Fibroblast of the aortic adventitia (primary cell): Measurements from ENCODE around the gene SLC4A1AP. TPM values are rescaled to one million over a fixed set of nuclear protein-coding genes. Genes with fewer than 3 reads are reported as not detected.

ENCODE experiments used
- DNase-seq: peaks from one replicate; pipeline ENCODE4 v3.0.0-alpha.2; 2010; ENCODE audit warnings: low read depth
- H3K4me3 ChIP-seq: 2 replicates; pipeline ENCODE4 v1.5.1; 2011; ENCODE audit warnings: low read depth, mild to moderate bottlenecking, control low read depth, low read length, moderate library complexity
- CTCF ChIP-seq: IDR thresholded peaks from 2 replicates; pipeline ENCODE4 v1.5.1; 2011; ENCODE audit warnings: mild to moderate bottlenecking, low read length, control low read depth, inconsistent platforms; ENCODE audit not compliant: insufficient read depth
- total RNA-seq: library from RNA; depleted of rRNA; stranded (reverse); fragments of >200 nt; gene quantifications from 2 replicates; pipeline ENCODE4 v1.2.3, GENCODE V29; 2012; ENCODE audit warnings: low replicate concordance

SLC4A1AP gene
- total RNA-seq, 1 donor: 25.9 TPM

GRCh38 chr2:27685577-27685976, 21.9 kb downstream of the SLC4A1AP start:
- no peak overlapping the region for H3K4me3 ChIP-seq
- DNase-seq: no peak
- TF ChIP-seq CTCF: no peak

- no peak for DNase-seq
- no peak overlapping the region for H3K4me3 ChIP-seq
- no peak for TF ChIP-seq CTCF
Observed at GRCh38 chr2:27687232-27687631, 23.5 kb downstream of the SLC4A1AP start.

GRCh38 chr2:27689424-27689823, 25.7 kb downstream of the SLC4A1AP start:
- no peak overlapping the region for H3K4me3 ChIP-seq
- DNase-seq: no peak
- TF ChIP-seq CTCF: no peak

- TF ChIP-seq CTCF: no peak
Observed at GRCh38 chr2:27690052-27690451, 26.4 kb downstream of the SLC4A1AP start.

GRCh38 chr2:27697660-27698059, 34.0 kb downstream of the SLC4A1AP start:
- no peak for DNase-seq
- no peak overlapping the region for H3K4me3 ChIP-seq
- TF ChIP-seq CTCF: no peak

More at GRCh38 chr2:27690052-27690451, 26.4 kb downstream of the SLC4A1AP start:
- H3K4me3 ChIP-seq: no peak overlapping the region
- DNase-seq: no peak

- no peak for TF ChIP-seq CTCF
- no peak overlapping the region for H3K4me3 ChIP-seq
- no peak for DNase-seq
Observed at GRCh38 chr2:27701676-27702075, 38.0 kb downstream of the SLC4A1AP start.

- no peak for TF ChIP-seq CTCF
- H3K4me3 ChIP-seq: no peak overlapping the region
- no peak for DNase-seq
Observed at GRCh38 chr2:27702302-27702701, 38.6 kb downstream of the SLC4A1AP start.
